Stimulated activated naive CD8-positive, alpha-beta T cell treated with anti-CD3 and anti-CD28 coated beads, Interleukin-15, Interleukin-2, amounts not matched to agents 100 ng/mL and 50 ng/mL, for 24 hours (primary cell): ENCODE measurements around the gene LIN7B.

Experiments used
- H3K27ac Mint-ChIP-seq: one replicate; pipeline ENCODE4 v1.8.0; 2021; ENCODE audit warnings: mild to moderate bottlenecking, mixed read lengths
- H3K27me3 Mint-ChIP-seq: one replicate; pipeline ENCODE4 v1.8.0; 2021; ENCODE audit warnings: mixed read lengths
- H3K36me3 Mint-ChIP-seq: one replicate; pipeline ENCODE4 v1.8.0; 2021; ENCODE audit warnings: low read depth, mixed read lengths
- H3K4me1 Mint-ChIP-seq: one replicate; pipeline ENCODE4 v1.8.0; 2021; ENCODE audit warnings: low read depth, mixed read lengths
- H3K4me3 Mint-ChIP-seq: one replicate; pipeline ENCODE4 v1.8.0; 2021; ENCODE audit warnings: mild to moderate bottlenecking, mixed read lengths
- H3K9me3 Mint-ChIP-seq: one replicate; pipeline ENCODE4 v1.8.0; 2021; ENCODE audit warnings: mixed read lengths

The LIN7B gene

DNA sequence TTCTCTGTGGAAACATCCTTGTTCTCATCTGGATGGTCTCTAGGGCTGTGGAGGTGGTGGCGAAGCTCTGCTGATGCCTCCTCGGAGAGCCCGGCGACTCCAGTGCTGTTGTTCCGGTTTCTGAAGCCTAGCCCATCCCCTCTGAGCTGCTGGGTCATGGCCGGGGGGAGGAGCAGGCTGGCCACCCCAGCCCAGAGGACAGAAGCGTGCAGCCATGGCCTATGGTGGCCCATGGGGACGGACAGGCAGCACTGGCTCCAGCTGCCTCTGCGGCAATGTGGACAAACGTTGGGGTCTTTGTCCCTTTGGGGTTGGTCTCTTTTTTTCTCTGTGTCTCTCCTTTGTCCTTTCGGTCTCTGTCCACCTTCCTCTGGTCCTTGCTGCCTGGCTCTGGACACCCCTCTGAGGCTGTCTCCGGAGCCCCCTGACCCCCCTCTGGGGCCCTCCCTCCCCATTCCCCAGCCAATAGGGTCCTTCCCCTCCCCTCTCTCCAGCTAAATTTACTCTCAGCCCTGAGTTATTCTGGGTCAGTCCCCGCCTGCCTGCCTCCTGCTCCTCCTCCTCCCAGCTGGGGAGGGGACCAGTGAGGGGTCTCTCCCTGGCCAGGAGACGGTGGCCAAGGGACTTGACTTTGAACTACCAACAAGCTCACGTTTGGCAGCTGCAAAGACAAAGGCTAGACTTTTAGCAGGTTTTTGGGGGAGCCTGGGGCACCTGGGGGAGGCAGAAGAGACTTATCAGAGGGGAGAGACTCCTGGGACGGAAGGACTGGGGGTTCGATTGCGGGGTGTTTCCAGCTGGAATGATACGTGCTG, 41.0 kb downstream of the LIN7B start, which contains the start of gene HRC:
HRC (minus strand) TSS at position 392 of the 815 bp plus-strand sequence; CDS start at position 233, 159 bp downstream.
- no peaks in the 10 kb centered on the region for H3K36me3 Mint-ChIP-seq
- peaks cover 63% of the 10 kb centered on the region for H3K27me3 Mint-ChIP-seq
- H3K27ac Mint-ChIP-seq: no peak within 1 kb of the TSS
- no peak within 1 kb of the TSS for H3K4me3 Mint-ChIP-seq
- no peaks in the 10 kb centered on the region for H3K9me3 Mint-ChIP-seq
- peaks cover 13% of the 10 kb centered on the region for H3K4me1 Mint-ChIP-seq

DNA sequence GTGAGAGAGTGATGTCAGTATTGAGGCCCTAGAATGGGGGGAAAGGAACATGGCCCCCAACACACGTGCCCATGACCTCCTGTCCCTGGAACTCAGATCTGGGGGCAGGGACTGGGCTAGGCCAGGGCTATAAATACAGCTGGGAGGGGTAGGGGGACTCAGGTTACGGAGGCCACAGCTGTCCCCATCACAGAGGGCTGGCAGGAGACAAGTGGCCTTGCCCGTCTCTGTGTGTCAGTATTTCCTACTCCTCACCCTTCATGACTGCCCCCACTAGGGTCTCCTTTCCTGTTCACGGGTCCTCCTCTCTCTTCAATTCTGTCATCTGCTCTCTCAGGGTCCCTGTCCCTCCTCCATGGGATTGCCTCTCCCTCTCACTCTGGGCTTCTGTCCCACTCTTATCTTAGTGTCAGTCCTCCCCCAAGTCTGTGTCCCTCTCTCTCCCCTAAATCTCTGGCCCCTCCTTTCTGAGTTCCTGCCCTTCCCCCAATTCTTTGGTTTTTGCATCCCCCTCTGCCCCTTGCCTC, 41.7 kb downstream of the LIN7B start:
- Mint-ChIP-seq H3K36me3 (no peaks in the 10 kb centered on the region), H3K27me3 (peaks cover 67% of the 10 kb centered on the region), H3K4me3 (no peak overlapping the region), H3K9me3 (no peaks in the 10 kb centered on the region), H3K4me1 (peaks cover 12% of the 10 kb centered on the region), H3K27ac (no peak overlapping the region)

DNA sequence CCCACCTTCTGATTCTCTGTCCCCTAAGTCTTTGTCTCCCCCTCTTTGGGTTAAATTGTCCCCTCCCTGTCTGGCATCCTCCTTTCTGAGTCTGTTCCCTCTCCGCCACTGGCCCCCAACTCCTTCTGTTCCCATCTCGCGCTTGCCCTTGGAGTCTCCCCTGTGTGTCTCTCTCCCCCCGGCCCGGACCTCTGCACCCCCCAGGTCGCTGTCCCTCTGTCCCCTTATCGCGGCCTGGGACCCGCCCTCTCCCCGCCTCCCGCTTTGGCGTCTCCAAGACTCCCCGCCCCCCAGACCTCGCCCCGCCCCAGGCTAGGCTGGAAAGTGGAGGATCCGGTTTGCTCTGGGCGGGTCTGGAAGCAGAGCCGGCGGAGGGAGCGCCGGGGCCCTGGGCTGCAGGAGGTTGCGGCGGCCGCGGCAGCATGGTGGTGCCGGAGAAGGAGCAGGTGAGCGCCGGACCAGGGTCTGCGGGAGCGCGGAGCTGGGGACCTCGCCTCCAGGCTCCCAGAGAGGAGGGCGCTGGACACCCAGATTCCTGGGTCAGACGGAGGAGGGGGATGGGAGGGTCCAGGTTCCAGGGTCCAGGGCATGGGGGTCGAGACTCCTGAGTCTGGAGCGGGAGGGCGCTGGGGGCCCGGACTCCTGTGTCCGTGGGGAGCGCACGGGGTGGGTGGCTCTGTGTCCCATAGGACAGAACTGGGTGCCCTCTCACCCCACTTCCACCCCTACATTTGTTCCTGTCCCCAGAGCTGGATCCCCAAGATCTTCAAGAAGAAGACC, 43.5 kb downstream of the LIN7B start, which contains the start of gene TRPM4:
TRPM4 (plus strand) TSS at position 348 of the 780 bp plus-strand sequence; CDS start at position 423, 75 bp downstream.
- Mint-ChIP-seq H3K9me3 (no peaks in the 10 kb centered on the region), H3K27ac (no peak within 1 kb of the TSS), H3K4me3 (peak within 1 kb of the TSS; percentile 4), H3K36me3 (no peaks in the 10 kb centered on the region), H3K27me3 (peaks cover 60% of the 10 kb centered on the region), H3K4me1 (peaks cover 5% of the 10 kb centered on the region)

DNA sequence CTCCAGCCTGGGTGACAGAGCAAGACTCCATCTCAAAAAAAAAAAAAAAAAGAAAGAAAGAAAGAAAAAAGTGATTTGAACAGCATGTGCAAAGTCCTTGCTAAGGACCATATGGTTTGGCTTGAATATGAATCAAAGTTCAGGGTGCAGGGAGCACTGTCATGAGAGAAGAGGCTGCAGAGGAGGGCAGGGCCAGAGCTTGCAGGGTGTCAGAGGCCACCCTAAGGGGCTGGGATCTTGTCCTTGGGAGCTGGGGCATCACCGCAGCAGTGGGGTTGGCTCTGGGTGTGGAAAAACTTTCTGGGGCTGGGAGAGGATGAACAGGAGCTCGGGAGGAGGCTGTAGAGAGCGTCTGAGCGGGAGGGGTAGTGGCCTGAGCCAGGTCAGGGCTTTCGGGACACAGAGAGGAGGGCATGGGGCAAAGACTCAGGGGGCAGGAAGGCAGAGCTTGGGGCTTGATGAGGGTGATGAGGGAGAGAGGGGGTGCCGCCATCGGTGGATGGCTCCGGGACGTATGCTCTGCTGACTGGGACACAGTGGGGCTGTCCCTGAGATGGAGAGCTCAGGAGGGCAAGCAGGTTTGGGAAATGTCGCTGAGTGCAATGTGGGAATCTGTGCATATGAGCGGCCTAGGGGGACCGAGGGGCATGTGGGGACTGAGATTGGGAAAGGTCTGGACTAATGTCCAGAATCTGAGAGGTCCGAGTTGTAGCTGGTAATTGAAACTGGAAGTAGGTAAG, 46.5 kb downstream of the LIN7B start:
- no peak overlapping the region for H3K4me3 Mint-ChIP-seq
- H3K9me3 Mint-ChIP-seq: no peaks in the 10 kb centered on the region
- peaks cover 5% of the 10 kb centered on the region for H3K4me1 Mint-ChIP-seq
- H3K27me3 Mint-ChIP-seq: peaks cover 41% of the 10 kb centered on the region
- H3K36me3 Mint-ChIP-seq: no peaks in the 10 kb centered on the region
- H3K27ac Mint-ChIP-seq: no peak overlapping the region

DNA sequence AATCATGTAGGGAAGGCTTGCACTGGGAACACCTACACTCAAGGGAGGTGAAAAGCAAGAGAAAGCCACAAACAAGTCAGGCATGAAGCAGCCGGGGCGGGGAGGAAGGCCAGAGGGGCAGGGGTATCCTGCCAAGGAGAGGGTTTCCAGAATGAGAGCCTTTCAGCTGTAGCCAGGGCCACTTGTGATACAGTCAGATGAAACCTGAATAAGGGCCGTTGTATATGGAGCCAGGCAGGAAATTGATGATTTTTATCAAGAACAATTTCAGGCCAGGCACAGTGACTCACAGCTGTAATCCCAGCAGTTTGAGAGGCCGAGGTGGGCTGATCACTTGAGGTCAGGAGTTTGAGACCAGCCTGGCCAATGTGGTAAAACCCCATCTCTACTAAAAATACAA, 47.8 kb downstream of the LIN7B start:
- Mint-ChIP-seq H3K4me3 (no peak overlapping the region), H3K27ac (no peak overlapping the region), H3K4me1 (peaks cover 5% of the 10 kb centered on the region), H3K36me3 (no peaks in the 10 kb centered on the region), H3K9me3 (no peaks in the 10 kb centered on the region), H3K27me3 (peaks cover 38% of the 10 kb centered on the region)

DNA sequence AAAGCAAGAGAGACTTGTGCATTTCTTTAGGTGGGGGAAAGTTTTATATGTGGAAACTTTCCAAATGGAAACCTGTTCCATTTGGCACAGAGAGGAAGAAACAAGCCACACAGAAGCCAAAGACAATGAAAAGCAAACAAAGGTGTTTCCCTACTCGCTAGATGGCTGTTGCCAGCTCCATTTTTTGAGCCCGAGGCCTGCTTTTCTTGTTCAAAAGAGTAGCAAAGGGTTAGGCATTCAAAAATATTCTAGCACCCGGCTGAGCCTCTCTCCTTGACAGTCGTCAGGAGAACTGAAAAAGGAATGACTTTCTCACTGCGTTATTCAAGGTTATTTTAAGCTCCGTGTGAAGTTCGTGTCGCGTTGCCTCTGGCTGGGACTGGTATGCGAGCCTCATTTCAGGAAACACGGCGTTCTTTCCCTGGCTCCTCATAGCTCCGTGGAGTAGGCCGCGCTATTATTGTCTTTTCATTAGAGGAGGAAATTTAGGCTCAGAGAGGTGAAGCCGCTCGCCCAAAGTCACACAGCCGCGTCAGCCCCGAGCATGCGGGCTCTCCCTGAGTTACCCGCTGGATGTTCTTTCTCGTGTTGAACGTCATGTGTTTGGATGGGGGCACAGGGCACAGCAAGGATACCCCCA, 51.1 kb downstream of the LIN7B start:
- H3K9me3 Mint-ChIP-seq: no peaks in the 10 kb centered on the region
- H3K27ac Mint-ChIP-seq: no peak overlapping the region
- H3K27me3 Mint-ChIP-seq: peaks cover 19% of the 10 kb centered on the region
- H3K36me3 Mint-ChIP-seq: no peaks in the 10 kb centered on the region
- H3K4me1 Mint-ChIP-seq: no peaks in the 10 kb centered on the region
- no peak overlapping the region for H3K4me3 Mint-ChIP-seq

DNA sequence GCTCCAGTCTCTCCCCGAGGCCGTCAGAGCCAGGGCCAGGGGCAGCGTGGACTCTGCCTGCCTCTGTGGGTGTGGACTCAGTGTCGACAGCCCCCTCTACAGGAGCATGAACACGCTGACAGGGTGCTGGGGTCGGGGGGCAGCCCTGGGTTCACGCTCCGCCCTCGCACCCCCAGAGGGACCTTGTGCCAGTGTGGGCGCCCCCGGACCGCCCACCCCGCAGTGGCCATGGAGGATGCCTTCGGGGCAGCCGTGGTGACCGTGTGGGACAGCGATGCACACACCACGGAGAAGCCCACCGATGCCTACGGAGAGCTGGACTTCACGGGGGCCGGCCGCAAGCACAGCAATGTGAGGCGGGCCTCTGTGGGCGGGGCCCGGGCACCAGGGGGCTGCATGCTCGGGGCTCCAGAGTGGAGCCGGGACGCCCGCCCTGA, 51.7 kb downstream of the LIN7B start:
- Mint-ChIP-seq H3K4me1 (no peaks in the 10 kb centered on the region), H3K27me3 (peaks cover 16% of the 10 kb centered on the region), H3K36me3 (no peaks in the 10 kb centered on the region)

DNA sequence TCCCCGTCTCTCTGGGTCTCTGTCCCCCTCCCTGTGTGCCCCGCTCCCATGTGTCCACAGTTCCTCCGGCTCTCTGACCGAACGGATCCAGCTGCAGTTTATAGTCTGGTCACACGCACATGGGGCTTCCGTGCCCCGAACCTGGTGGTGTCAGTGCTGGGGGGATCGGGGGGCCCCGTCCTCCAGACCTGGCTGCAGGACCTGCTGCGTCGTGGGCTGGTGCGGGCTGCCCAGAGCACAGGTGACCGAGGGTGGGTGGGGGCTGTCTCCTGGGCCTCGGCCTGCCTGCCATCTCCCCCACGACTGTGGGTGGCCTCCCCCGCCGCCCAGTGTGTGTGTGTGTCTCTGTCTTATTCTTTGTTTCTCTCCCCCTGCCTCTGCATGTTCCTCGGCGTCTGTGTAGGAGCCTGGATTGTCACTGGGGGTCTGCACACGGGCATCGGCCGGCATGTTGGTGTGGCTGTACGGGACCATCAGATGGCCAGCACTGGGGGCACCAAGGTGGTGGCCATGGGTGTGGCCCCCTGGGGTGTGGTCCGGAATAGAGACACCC, 53.8 kb downstream of the LIN7B start:
- H3K9me3 Mint-ChIP-seq: no peaks in the 10 kb centered on the region
- no peak overlapping the region for H3K4me3 Mint-ChIP-seq
- no peaks in the 10 kb centered on the region for H3K36me3 Mint-ChIP-seq
- H3K27ac Mint-ChIP-seq: no peak overlapping the region
- H3K27me3 Mint-ChIP-seq: peaks cover 18% of the 10 kb centered on the region
- H3K4me1 Mint-ChIP-seq: no peaks in the 10 kb centered on the region

More for the DNA sequence above, 51.7 kb downstream of the LIN7B start:
- H3K4me3 Mint-ChIP-seq: no peak overlapping the region
- no peaks in the 10 kb centered on the region for H3K9me3 Mint-ChIP-seq
- H3K27ac Mint-ChIP-seq: no peak overlapping the region
